ELF-1 (cell line): Measurements from ENCODE around the gene COG1.
A peak's percentile ranks its signal among the peaks of the same experiment; 100 is the strongest.

Experiments used
- DNase-seq: peaks from one replicate; pipeline ENCODE4 v3.0.0-alpha.2; 2016; ENCODE audit warnings: low read depth, low spot score

Gene COG1

DNA sequence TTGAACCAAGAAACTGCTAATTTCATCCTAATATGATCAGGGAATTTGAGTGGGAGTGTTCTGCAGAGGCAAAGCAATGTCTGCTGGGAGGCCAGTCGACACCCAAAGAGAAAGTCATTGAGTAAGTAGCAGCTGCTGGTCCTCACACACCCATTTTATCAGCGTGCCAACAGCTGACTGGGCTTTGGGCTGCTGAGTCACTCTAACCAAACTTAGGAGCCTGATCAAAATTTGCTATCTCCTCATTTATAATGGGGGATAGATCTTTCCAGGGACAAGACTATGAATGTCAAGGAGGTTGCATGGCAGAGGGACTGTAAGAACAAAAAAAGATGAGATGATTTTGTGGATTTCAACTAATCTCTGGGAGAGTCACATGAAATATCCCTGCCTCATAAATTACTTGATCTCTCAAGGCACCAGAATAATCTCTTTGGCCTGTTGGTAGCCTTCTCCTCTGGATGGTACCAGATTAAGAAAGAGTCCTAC lies 35.9 kb downstream of the COG1 start:
- peak; percentile 43 for DNase-seq

DNA sequence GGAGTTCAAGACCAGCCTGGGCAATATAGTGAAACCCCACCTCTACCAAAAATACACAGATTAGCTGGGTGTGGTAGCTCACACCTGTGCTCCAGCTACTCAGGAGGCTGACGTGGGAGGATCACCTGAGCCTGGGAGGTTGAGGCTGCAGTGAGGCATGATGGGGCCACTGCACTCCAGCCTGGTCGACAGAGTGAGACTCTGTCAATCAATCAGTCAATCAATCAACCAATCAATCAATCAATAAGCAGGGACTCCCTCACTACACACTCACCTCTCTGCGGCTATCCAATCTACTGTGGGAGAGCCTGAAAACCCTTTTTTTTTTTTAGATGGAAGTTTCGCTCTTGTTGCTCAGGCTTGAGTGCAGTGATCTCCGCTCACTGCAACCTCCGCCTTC lies 37.2 kb downstream of the COG1 start:
- DNase-seq = no peak

DNA sequence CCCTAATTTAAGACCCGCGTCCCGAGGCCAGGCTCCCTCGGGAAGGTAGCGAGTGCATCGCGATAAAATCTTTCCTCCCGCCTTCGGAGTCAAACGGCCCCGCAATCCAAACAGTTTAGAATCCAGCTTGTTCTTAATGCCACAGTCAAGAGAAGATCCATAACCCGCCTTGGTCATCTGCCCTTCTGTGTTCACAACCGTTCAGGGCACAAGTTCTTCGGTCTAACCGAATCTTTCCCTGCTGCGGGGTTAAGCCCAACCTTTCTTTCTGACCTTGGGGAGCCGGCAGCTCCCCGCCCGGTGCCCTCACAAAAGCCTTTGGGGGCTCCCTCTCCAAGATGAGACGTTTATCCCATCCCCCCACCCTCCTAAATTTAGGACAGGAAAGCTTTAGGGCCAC lies 38.5 kb downstream of the COG1 start:
- DNase-seq = peak; percentile 34

DNA sequence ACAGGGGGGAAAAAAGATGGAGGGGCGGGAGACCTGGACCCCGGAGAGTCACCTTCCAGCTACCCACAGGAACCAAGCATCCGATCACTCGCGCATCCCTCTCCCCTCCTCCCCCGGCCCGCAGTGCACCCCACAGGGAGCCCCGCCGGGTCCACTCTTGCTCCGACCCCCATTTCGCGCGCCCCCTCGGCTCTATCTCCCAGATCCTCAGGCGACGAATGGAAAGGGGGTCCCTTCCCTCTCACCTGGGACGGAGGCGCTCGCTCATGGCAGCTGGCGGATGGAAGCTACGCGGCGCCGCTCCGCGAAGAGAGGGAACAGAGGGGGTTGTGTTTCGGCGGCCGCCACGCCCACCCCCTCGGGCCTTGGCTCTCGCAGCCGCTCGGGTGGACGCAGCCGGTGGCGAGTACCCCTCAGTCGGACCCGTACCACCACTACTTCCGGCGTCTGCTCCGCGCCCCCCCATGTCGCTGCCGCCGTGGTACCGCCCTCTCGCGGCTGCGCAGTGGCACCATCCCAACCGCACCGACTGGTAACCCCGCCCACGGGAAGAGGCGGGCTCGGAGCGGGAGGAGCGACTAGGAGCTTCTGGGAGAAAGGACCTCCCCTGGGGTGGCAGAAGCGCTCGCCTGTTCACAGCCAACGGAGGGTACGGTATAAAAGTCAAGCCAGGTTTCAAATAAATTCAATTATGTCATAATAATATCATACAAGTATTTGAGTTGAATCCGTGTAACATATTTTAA lies 39.2 kb downstream of the COG1 start:
- DNase-seq = peak; percentile 99

DNA sequence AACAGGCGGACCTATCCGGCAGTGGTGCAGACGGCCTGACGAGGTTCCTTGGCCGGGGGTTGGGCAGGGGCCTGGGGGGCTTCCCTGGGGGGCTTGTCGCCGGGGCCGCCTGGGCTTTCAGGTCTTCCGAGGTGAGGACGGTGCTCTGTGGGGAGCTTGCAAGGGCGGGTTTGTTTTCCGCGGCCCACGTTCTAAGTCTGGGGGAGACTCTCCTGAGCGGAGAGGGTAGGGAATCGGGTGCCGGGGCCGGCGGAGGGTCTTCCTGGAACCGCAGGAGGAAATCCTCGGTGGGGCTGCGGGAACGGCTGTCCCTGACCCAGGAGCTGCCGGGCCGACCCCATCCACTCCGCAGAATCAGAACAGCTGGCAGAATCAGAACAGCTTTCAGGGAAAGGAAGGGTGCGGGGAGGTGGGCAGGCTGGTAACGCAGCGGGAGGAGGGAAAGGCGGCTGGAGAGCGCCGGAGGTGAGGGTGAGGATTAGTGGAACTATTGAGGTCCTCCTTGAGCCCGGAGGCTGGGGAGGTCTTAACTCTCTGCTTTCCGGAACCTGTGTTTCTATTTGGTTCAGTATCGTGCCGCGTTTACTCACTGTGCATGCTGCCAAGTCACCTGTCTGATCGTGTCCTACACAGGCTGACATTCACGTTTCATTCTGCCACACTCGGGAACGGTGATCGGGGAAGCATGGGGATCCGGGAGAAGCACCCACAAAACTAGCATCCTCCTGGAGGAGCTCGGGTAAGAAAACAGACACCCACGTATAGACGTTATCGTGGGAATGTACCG lies 39.9 kb downstream of the COG1 start:
- DNase-seq = peak; percentile 58

DNA sequence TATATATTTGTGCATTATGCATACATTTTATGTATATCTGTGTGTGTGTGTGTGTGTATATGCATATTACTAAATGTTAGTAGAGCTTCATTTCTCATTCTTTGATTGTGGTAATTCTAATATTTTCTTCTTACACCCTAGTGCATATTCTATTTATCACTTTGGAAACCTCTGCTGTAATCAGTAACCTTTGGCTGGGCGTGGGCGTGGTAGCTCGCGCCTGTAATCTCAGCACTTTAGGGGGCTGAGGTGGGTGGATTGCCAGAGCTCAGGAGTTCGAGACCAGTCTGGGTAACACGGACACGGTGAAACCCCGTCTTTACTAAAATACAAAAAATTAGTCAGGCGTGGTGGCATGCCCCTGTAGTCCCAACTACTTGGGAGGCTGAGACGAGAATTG lies 41.9 kb downstream of the COG1 start:
- no peak for DNase-seq

DNA sequence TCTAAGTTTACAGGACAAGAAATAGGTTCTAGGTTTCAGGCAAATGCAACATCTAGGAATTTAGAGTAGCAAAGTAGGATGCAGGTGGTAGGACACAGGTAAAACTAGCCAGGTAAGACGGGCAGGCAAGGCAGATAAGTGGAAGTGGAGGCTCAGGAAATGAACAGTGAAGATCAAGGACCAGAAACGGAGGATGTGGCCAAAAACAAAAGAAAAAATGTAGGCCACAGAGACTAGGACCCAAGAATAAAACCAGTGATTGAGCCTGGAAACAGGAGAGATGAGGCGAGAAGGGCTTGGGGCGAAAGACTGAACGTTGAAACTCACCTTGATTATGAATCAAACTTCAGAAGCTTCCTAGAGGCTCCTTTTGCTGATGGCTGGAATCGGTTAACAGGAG lies 44.9 kb downstream of the COG1 start:
- no peak for DNase-seq

DNA sequence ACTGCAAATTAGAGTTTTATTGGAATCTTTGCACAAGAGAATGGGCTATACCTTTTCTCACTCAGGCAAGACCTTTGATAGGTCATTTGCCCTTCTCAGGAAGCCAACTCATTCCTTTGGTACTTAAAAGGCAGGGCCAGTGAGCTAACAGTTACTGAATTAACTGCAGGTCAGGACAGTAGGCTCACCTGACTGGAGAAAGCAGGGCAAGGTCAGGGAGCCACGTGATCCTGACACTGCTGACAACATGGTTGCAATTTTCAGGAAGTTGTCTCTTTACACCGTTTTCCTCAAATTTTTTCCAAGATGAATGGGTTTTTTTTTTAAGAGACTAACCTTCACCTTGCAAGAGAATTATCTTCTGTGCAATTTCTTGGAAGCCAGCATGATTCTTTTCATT lies 47.7 kb downstream of the COG1 start:
- no peak for DNase-seq

DNA sequence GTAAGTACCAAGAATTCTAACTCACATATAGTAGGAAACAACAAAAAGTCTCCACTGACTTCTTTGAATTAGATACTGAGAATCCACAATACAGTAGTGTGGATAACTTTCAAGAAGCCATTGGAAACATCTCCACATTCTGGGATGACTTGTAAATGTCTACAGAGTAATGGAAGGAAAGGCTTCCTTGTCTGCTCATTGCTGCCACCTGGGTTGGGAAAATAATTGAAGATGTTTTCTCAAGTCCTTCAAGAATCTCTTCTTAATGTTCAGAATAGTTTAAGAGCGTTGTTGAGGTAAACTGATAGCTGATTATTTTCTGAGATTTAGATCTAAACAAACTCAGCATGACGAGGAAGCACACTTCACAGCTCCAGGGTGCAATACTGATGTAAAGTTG lies 54.9 kb downstream of the COG1 start:
- DNase-seq = no peak

DNA sequence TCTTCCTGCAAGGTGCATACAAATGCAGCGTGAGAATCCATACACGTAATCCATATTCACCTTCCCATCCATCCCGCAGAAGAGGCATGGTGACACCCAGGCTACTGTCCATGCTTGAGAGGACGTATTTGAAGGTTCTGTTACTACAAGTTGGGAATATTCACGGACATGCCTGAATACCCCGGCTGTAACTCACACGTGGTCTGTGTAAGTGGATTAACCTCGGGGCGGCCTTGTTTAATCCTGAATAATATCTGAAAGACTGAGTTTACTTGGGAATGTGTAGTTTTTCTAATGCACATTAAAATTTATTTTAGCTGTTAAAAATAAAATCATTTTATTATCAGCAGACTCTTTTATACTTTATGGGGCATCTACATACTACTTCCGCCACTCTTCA lies 55.7 kb downstream of the COG1 start:
- no peak for DNase-seq

DNA sequence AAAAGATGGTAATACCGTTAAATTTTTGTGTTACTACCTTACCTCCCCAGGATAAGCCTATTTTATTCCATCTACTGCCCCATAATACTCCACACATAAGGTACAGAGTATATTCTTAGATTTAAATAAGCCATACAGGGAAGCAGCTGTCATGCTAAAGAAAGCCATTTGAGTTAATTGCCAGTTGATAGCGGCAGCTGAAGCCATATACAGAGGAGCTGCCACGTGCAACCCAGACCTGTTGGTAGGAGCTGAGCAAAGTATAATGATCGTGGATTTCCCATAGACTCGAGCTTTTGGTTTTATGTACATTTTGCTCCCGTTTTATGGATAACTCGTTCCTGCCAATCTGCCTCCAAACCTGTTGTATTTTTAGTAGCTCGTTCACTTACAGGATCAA lies 56.8 kb downstream of the COG1 start:
- no peak for DNase-seq

DNA sequence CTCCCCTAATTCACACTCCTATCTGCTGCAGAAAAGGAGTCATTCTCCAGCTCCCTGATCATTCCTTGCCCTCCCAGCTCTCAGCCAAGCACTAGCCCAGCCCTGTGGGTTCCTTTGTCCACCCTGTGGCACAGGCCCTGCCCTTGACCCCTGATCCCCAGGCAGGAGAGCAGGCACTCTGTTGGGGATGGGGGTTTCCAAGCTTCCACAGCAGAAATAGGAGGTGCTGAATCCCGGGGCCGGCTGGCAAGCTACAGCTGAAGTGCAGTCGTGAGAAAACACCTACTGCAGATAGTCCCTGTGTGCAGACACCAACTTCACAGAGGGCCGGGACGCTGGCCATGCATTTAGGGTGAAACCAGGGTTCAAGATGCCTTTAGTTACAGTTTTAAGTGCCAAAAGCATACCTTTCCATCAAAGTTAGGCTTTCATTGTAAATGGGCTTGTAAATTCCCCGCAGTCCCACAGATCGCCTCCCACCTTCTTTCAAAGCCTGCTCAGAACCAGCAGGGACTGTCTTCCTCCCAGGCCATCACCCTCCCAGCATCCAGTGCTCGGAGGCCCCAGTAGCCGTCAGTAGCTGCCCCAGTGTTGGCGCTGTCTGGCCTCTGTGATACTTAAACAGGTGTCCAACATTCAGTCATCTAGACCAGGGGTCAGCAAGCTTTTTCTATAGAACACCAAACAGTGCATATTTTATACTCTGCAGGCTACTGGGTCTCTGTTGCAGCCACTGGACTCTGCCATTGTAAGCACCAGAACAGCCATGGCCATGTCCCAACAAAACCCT lies 58.2 kb downstream of the COG1 start:
- DNase-seq = no peak

DNA sequence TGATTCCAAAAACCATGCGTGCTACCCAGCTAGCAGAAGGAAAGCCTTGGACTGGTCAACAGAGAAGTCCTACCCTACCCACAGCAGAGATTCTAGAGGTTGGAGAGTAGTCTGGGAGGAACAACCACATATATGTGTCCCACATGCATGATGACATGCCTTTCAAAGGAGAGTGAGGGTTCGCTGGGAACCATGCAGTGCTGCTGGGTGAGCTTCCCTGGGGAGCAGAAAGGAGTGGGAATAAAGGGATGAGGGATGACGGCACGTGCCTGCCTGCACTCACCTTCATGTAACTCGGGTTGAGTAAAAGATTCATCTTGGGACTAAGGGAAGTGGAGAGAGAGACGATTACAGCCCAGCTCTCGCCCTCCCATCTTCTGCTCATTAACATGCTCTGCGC lies 59.0 kb downstream of the COG1 start:
- no peak for DNase-seq

DNA sequence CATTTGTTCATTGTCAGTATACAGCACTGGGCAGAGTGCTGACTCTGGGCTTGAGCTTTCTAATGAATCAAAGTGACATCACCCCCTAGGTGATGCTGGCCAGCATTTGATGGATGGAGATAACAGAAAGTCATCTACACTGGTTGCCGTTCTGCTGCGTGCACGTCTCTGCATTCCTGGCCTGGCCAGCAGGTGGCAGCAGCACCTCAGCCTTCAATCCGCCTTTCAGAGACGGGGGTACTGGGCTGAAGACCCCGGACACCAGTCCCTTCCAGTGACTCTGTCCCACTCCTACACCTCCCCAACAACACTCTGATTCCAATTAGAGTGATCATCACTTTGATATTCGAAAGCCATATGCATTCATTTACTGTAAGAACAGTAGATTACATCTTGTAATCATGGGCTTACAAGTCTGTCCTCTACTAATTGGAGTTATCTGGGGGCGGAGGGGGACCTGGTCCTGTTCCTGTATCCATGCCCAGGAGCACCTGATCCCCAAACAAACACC lies 62.9 kb downstream of the COG1 start:
- DNase-seq = peak; percentile 89

DNA sequence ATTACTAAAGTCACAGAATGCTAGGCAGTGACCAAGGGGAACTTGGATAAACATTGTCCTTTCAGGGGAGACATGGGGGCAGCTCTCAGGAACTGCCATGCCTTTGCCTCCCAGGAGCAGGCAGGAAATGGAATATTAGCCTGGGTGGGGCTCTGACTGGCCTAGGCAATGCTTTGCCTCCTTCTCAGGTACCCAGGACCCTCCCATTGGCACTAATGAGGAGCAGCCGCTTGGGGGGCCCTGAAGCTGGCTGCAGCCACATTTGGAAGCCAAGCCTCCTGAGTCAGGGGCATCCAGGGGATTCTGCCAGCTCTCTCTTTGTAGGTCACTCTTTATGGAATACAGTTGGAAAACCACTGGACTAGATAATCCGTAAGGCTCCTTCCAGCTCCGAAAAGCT lies 63.4 kb downstream of the COG1 start:
- DNase-seq = peak; percentile 24

DNA sequence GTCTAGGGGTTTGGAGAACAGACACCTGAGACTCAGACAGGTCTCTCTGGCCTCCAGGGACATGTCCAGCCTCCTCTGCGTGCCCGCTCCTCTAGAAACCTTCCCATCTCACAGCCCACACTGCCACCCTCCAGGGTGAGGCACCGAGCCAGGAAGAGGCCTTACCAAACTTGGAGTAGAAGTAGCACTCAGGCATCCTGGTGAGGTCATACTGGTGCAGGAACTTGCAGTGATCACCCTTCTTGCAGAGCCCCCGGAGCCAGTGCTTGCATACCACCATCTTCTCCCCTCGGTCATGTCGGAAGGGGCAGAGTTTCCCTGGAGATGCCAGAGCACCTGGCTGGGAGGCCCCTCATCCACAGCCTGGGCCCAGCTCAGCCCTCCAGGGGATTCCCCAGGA lies 64.7 kb downstream of the COG1 start:
- no peak for DNase-seq
